ENCODE data around the gene LMX1B. TPM values are rescaled to one million over a fixed set of nuclear protein-coding genes. Genes with fewer than 3 reads are reported as not detected.
"Not testable (repeated sequence)": the region's sequence is repeated elsewhere in the genome, so short reads cannot be mapped to it uniquely, and the experiment has no call there.

Gene LMX1B
- total RNA-seq, 1 donor from 2014 or later: 0.14 TPM

DNA sequence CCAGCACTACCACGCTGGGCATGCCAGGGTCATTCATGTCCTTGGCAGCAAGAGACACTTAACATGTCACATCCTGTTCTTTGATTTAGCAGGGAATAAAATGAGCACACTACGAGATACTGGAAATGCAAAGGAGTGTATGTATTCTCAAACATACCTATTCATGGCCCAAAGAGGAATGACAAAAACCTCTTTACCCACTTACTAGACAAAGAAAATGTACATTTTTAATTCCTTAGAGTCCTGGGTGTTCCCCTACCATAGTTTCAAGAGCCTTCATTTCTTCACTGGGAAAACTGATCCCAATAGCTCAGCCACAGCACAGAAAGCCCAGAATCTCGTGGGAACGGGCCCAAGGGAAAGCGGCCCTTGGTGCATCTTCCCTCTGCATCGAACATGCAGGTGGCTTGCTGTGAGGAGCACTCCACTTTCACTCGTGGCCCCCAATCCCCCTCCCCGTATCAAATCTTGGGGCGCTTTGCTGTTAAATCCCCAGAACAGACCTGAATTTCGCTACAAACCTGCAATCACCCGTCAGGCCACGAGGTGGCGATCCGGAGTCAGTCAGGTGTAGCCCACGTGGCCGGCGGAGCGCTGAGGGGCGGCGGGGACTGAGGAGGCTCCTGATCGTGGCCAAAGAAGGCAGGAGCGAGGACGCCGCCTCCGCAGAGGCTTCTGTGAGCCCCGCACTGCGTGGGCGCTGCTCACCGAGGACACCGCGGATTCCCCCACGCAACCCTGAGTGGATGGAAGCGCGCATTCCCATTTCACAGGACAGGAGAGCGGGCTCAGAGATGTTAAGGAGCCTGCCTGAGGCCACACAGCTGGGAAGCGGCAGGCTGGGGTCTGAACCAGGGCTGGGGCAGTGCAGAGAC lies 91.4 kb downstream of the LMX1B start:
- TF ChIP-seq, protein P1, sequence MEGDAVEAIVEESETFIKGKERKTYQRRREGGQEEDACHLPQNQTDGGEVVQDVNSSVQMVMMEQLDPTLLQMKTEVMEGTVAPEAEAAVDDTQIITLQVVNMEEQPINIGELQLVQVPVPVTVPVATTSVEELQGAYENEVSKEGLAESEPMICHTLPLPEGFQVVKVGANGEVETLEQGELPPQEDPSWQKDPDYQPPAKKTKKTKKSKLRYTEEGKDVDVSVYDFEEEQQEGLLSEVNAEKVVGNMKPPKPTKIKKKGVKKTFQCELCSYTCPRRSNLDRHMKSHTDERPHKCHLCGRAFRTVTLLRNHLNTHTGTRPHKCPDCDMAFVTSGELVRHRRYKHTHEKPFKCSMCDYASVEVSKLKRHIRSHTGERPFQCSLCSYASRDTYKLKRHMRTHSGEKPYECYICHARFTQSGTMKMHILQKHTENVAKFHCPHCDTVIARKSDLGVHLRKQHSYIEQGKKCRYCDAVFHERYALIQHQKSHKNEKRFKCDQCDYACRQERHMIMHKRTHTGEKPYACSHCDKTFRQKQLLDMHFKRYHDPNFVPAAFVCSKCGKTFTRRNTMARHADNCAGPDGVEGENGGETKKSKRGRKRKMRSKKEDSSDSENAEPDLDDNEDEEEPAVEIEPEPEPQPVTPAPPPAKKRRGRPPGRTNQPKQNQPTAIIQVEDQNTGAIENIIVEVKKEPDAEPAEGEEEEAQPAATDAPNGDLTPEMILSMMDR (IDR thresholded peaks at IDR 0.05): peak; percentile 90
- DNase-seq: peak; percentile 87
- peak; percentile 85 for ATAC-seq
- peaks cover 10% of the 10 kb centered on the region for H3K4me1 ChIP-seq
- intact Hi-C loops (cut with DNase I): loop anchor here (5.0 kb wide), 1 partner anchor 77 kb away; no protein-coding TSS in a partner anchor
- no peaks in the 10 kb centered on the region for H3K36me3 ChIP-seq
- H3K4me3 ChIP-seq: peak overlapping the region; percentile 22
- H3K27ac ChIP-seq: no peak overlapping the region
- H3K9me3 ChIP-seq: no peaks in the 10 kb centered on the region
- peaks cover 49% of the 10 kb centered on the region for H3K27me3 ChIP-seq

DNA sequence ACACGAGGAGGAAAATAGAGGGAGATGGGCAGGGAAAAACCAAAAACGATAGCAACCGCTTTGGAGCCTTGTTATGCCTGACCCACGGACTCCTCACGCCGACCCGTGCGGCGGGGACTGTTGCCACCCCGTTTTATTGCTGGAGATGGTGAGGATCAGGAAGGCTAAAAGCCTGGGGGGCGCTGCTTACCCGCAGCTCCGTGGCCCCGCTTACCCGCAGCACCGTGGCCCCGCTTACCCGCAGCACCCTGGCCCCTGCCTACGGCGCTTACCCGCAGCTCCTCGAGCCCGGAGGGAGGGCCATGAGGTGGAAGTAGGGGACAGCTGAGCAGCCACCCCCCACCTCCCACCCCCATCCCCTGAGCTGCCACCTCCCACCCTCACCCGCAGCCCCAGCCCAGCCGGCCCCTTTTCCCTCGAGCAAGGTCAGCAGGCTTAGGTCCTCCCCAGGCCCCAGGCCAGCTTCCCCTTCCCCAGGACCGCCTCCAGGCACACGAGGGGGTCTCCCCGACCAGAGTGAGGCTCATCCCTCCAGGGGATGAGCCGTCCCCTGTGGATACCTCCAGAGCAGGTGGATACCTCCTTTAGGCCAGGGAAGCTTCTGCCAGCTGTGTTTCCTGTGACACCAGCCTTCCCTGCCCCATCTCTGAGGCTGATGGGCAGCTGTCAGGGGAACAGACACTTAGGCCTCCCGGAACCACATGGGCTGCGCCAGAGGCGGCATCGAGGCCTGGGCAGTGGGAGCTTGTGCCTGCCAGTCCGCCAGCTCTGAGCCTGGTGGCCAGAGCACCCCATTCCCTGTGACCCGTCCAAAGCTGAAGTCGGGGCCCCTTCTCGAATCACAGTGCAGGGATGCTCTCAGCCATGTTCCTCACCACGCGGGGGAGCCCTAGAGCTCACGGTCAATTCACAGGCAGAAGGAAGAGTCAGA lies 92.3 kb downstream of the LMX1B start:
- DNase-seq: peak; percentile 83
- Histone ChIP-seq H3K9me3 (no peaks in the 10 kb centered on the region), H3K27me3 (peaks cover 44% of the 10 kb centered on the region), H3K4me1 (peaks cover 10% of the 10 kb centered on the region), H3K36me3 (no peaks in the 10 kb centered on the region), H3K4me3 (no peak overlapping the region), H3K27ac (no peak overlapping the region)
- intact Hi-C loops (cut with DNase I): loop anchor here (5.0 kb wide), 1 partner anchor 76 kb away; no protein-coding TSS in a partner anchor
- ATAC-seq: peak; percentile 80
- TF ChIP-seq, protein P1 (IDR thresholded peaks at IDR 0.05): peak; percentile 62

DNA sequence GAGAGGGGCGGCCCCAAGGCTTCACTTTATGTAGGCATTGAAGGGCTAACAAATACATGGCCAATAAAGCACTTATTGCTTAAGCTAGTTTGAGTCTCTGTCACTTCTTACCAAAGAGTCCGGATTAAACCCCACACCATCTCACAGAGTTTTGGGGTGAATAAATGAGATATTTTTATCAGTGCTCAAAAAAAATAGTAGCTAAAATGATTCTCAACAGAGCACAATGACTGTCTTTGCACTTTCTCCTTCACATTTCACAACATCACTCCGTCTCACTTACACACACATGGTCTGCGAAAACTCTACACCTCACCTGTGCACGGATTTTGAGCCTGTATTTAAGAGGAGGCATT lies 92.9 kb downstream of the LMX1B start:
- H3K4me3 ChIP-seq: no peak overlapping the region
- ATAC-seq (no peak), DNase-seq (no peak)
- intact Hi-C loops (cut with DNase I): loop anchor here (5.0 kb wide), 1 partner anchor 76 kb away; no protein-coding TSS in a partner anchor
- no peak overlapping the region for H3K27ac ChIP-seq
- H3K4me1 ChIP-seq: peaks cover 10% of the 10 kb centered on the region
- peaks cover 44% of the 10 kb centered on the region for H3K27me3 ChIP-seq
- H3K36me3 ChIP-seq: no peaks in the 10 kb centered on the region
- H3K9me3 ChIP-seq: no peaks in the 10 kb centered on the region
- TF ChIP-seq, protein P1 (IDR thresholded peaks at IDR 0.05): no peak

DNA sequence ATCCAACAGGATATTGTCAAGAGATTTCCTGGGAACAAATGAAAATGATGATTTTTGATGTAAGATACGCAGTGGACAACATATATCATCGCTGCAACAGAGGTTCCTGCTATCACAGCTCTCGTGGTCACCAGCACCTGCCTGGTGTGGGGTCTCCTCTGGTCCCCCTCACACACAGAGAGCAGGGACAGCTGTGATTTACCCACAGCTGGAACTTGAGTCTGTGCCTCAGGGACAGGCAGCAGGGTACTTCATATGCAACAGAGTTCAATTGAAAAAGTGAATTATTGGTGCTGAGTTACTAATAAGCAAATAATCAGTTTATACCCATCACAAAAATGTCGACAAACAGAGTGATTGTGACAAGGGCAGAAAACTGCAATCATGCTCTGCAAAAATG lies 93.4 kb downstream of the LMX1B start:
- intact Hi-C loops (cut with DNase I): loop anchor here (5.0 kb wide), 1 partner anchor 75 kb away; no protein-coding TSS in a partner anchor
- H3K4me3 ChIP-seq: no peak overlapping the region
- no peaks in the 10 kb centered on the region for H3K36me3 ChIP-seq
- peaks cover 10% of the 10 kb centered on the region for H3K4me1 ChIP-seq
- ATAC-seq (no peak), DNase-seq (no peak)
- TF ChIP-seq, protein P1 (IDR thresholded peaks at IDR 0.05): no peak
- H3K27ac ChIP-seq: no peak overlapping the region
- peaks cover 41% of the 10 kb centered on the region for H3K27me3 ChIP-seq
- no peaks in the 10 kb centered on the region for H3K9me3 ChIP-seq

DNA sequence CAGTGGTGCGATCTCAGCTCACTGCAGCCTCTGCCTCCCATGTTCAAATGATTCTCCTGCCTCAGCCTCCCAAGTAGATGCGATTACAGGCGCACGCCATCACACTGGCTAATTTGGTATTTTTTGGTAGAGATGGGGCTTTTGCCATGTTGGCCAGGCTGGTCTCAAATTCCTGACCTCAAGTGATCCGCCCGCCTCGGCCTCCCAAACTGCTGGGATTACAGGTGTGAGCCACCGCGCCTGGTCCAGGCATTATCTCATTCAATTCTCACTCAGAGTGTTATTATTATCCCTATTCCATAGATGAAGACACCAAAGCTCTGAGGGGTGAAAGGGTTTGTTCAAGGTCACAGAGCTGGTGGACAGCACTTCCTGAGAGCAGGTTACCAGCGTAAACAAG lies 94.0 kb downstream of the LMX1B start:
- H3K9me3 ChIP-seq, ATAC-seq, H3K27ac ChIP-seq, H3K4me3 ChIP-seq, H3K36me3 ChIP-seq, H3K4me1 ChIP-seq, DNase-seq: not testable (repeated sequence)
- intact Hi-C loops (cut with DNase I): loop anchor here (5.0 kb wide), 1 partner anchor 75 kb away; no protein-coding TSS in a partner anchor
- peaks cover 35% of the 10 kb centered on the region for H3K27me3 ChIP-seq

Measured in upper lobe of right lung (tissue), 1 donor.